Hematopoietic multipotent progenitor cell treated with erythropoietin and hydrocortisone succinate and interleukin-3 and kit ligand, for 17 days (in vitro differentiated cells): ENCODE measurements around the gene ADAMTS14.

Source experiments
- DNase-seq: peaks from one replicate; pipeline ENCODE4 v3.0.0-alpha.2; 2015; ENCODE audit warnings: low spot score

Gene ADAMTS14

GRCh38 chr10:70773965-70774809, 101.9 kb downstream of the ADAMTS14 start:
- DNase-seq, result no peak

GRCh38 chr10:70774810-70775678, 102.7 kb downstream of the ADAMTS14 start:
- DNase-seq, result no peak

- no peak for DNase-seq
These were observed 103.6 kb downstream of the ADAMTS14 start for GRCh38 chr10:70775679-70776454.

- no peak for DNase-seq
These were observed 104.2 kb downstream of the ADAMTS14 start for GRCh38 chr10:70776455-70777005.

- no peak for DNase-seq
These were observed 105.0 kb downstream of the ADAMTS14 start for GRCh38 chr10:70777063-70777875.

- DNase-seq, result no peak
These were observed 106.1 kb downstream of the ADAMTS14 start for GRCh38 chr10:70778267-70778924.

GRCh38 chr10:70779088-70779487, 106.8 kb downstream of the ADAMTS14 start:
- no peak for DNase-seq

- no peak for DNase-seq
These were observed 107.4 kb downstream of the ADAMTS14 start for GRCh38 chr10:70779511-70780369.

GRCh38 chr10:70780370-70780760, 108.1 kb downstream of the ADAMTS14 start:
- DNase-seq, result no peak

- DNase-seq, result no peak
These were observed 108.5 kb downstream of the ADAMTS14 start for GRCh38 chr10:70780772-70781171.

- no peak for DNase-seq
These were observed 109.2 kb downstream of the ADAMTS14 start for GRCh38 chr10:70781461-70782051.

- no peak for DNase-seq
These were observed 109.9 kb downstream of the ADAMTS14 start for GRCh38 chr10:70782086-70782745.

- DNase-seq, result no peak
These were observed 110.7 kb downstream of the ADAMTS14 start for GRCh38 chr10:70782746-70783680.

GRCh38 chr10:70784016-70784415, 111.7 kb downstream of the ADAMTS14 start:
- no peak for DNase-seq

GRCh38 chr10:70784471-70784870, 112.2 kb downstream of the ADAMTS14 start:
- no peak for DNase-seq

- DNase-seq, result no peak
These were observed 112.9 kb downstream of the ADAMTS14 start, which contains the start of gene TBATA for GRCh38 chr10:70785190-70785589. Gene TBATA, minus strand, starts transcription at chr10:70785377. Its CDS starts 1,998 bp downstream, at chr10:70783379.

- DNase-seq, result no peak
These were observed 114.6 kb downstream of the ADAMTS14 start for GRCh38 chr10:70786799-70787415.
